Measurements from ENCODE around the gene FN1.

The FN1 gene

DNA sequence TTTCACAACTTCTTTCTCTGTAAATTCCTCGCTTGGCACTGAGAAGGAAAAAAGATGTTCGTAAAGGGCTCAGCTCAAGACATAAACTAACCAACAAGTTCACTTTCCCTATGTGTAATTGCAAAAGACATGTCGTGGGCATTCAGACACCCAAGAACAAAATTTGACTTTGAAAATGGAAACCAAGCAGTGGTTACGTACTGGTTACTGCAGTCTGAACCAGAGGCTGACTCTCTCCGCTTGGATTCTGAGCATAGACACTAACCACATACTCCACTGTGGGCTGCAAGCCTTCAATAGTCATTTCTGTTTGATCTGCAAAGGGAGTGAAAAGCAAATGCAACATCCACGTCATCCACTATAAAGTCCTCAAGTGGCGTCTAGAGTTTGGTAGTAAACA lies 53.9 kb downstream of the FN1 start:
- no peak for DNase-seq

DNA sequence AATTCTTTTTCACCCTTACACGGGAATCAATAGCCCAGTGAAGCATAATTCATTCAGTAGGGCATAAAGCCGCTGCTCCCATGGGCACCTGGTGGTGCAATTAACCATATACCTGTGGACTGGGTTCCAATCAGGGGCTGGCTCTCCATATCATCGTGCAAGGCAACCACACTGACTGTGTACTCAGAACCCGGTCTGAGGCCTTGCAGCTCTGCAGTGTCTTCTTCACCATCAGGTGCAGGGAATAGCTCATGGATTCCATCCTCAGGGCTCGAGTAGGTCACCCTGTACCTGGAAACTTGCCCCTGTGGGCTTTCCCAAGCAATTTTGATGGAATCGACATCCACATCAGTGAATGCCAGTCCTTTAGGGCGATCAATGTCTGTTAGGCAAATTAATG lies 55.2 kb downstream of the FN1 start:
- no peak for DNase-seq

DNA sequence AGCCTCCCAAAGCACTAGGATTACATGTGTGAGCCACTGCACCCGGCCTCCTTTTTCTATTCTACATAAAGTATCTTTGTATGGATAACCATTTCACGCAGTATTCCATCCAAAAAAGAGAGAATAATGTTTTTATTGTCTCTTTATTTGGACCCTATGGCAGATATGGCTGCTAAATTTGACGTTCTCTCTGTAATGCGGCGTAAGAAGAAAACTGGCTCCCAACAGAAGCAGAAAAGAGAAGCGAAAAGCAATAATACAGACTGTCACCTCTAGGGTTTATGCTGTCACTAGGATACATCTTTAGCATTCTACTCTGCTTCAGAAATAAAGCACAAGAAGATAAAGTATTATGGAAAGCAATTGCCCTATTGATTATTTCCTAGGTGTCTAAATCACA lies 55.9 kb downstream of the FN1 start:
- no peak for DNase-seq

GRCh38 chr2:215379039-215379438 lies 56.8 kb downstream of the FN1 start:
- no peak for DNase-seq

DNA sequence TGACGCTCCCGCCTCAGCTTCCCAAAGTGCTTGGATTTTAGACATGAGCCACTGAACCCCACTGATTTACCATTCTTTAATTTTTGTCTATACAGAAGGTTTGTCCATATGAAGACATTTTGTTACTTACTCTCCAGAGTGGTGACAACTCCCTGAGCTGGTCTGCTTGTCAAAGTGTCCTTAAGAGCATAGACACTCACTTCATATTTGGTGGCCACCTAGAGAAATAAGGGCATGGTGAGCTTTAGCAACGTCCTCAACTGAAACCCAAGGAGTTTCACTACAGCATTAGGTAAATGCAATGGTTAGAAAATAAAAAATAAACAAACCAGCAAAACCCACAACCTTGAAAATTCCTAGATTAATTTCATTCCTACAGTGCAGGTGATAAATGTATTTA lies 57.8 kb downstream of the FN1 start:
- no peak for DNase-seq

GRCh38 chr2:215377283-215377682 lies 58.6 kb downstream of the FN1 start:
- DNase-seq, result no peak

DNA sequence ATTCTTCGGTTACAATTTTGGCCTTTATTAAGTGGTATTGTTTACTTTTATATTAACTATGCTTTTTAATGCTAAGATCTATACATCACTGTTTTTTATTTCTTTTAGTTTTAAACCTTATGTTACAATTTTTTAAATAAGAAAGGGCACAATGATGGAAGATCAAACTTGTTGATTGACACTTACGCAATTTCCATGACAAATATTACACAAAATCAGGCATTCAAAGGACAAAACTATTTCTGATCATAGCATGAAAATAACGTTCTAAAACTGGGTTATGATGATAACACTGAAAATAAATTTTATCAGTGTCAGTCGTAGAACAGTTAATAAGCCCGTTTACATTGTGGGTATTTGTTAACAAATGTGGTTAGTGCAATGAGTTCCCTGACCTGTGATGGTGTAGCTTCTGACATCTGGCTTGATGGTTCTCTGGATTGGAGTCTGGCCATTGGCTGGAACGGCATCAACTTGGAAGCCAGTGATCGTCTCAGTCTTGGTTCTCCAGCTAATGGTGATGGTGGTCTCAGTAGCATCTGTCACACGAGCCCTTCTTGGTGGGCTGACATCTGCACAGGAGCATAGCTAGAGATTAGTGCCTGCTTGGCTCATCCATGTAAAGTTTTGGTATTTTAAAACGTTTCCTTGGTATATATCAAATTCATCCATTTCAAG lies 59.6 kb downstream of the FN1 start:
- DNase-seq, result no peak

DNA sequence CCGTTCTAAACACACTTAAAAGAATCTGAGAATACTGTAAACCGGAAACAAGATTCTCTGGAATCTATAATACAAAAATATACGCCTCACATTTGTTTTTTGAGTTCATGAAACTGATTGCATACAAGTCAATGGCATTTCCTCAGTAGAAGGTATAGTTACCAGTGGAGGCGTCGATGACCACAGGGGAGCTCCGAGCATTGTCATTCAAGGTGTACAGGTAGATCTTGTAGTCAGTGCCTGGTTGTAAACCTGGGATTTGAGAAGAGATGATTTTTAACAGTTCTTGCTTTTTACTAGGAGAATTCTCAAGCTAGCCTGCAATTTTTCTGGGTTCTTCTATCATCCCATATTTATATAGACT lies 60.4 kb downstream of the FN1 start:
- no peak for DNase-seq

DNA sequence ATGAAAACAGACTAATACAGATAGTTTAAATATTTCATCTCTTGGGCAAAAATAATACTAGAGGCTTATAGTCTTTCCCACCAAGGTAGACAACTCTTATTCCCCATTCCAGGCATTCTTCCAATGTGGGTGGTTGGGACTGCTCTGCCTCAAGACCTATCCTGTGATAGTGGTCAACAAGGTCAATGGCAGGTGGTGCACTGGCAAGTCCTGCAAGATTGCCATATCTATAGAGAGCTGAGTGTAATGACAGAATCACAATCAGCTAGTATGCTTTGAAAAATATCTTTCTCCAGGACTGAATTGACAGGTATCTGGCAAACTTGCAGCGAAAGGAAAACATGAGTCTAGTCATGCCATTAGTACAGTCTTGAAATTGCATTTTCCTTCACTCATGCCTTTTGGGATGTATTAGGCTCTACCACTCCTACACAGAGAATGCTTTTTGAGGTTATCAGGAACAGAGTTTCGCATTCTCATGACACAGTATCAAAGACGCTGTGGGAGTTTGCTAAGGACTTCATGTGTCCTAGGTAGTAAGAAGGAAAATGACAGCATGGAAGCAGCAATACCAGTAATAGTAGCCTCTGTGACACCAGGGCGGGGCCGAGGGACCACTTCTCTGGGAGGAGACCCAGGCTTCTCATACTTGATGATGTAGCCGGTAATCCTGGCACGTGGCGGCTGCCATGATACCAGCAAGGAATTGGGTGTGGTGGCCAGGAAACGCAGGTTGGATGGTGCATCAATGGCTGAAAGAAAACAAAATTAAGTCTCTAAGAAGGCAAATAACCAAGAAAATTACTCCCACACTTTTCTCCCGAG lies 61.0 kb downstream of the FN1 start:
- no peak for DNase-seq

- no peak for DNase-seq
Measured at GRCh38 chr2:215374002-215374401, 61.9 kb downstream of the FN1 start.

DNA sequence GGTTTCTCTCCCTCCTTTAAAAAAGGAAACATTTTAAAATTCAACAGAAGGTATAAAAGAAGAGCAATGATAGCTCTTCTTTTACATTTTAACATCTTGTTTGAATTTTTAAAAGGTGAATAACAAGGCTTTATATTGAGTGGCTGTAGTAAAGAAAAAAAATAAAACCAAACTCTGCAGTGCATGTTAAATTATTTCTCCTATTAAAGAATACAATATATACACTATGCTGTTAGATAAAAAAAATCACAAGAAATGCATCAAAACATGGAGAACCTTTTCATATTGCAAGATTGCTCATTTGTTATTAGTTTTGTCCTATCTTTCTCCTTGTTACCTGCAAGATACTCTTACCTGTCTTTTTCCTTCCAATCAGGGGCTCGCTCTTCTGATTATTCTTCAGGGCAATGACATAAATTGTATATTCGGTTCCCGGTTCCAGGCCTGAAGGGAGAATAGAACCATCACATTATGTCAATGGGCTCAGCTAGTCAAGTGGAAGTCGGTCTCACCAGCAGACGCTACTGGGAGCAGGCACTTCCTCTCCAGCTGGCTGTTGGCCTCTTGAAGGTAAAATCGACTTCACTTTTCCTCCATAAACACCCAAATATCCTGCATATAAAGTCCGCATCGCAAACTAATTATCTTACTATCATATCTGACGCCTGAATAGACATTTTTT lies 62.8 kb downstream of the FN1 start:
- no peak for DNase-seq

GRCh38 chr2:215371915-215372897 lies 63.7 kb downstream of the FN1 start:
- DNase-seq, result no peak

DNA sequence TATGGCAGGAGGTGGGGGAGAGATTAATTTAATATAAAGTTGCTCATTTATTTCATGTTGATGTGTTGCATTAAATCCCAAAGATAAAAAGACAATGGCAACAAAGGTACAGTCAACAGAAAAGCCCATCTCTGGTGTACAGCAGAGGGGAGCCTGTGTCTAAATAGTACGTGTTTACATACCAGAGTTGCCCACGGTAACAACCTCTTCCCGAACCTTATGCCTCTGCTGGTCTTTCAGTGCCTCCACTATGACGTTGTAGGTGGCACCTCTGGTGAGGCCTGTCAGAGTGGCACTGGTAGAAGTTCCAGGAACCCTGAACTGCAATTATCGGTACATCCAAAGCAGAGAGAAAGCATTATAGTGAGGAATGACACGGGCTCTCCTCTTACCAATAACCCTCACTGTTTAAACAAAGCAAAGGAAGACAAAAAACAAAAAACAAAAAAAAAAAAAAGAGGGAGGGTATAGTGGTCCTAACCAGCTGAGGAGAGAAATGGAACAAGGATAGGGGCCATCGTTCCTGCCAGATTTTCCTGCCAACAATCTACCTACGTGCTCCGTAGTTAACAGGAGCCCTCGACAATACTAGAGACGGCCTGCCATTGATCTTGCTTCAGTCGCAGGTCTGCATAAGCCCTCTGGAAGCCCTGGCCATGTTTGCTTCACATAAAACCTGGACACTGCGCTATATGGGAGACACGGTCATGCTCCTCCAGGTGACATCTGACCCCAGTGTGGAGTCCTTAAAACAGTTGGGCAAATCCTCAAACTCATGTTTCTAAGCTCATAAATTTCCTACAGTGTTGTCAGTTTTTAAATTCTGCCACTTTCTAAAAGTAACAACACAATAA lies 65.5 kb downstream of the FN1 start:
- no peak for DNase-seq

GRCh38 chr2:215369181-215369760 lies 66.6 kb downstream of the FN1 start:
- DNase-seq, result no peak

DNA sequence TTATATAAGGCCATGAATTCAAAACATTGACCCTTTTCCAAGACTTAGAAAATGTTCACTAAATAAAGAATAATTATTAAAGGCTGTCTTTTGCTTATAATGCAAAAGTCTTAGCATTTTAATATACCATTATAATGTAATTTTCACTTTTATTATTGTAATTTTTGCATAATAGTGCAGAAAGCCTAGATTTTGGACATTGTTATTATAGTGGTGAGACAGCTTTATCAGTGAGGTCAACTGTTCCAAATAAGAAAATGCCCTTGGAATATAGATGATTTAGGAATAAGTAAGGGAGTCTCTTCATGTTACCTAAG lies 67.4 kb downstream of the FN1 start:
- no peak for DNase-seq

DNA sequence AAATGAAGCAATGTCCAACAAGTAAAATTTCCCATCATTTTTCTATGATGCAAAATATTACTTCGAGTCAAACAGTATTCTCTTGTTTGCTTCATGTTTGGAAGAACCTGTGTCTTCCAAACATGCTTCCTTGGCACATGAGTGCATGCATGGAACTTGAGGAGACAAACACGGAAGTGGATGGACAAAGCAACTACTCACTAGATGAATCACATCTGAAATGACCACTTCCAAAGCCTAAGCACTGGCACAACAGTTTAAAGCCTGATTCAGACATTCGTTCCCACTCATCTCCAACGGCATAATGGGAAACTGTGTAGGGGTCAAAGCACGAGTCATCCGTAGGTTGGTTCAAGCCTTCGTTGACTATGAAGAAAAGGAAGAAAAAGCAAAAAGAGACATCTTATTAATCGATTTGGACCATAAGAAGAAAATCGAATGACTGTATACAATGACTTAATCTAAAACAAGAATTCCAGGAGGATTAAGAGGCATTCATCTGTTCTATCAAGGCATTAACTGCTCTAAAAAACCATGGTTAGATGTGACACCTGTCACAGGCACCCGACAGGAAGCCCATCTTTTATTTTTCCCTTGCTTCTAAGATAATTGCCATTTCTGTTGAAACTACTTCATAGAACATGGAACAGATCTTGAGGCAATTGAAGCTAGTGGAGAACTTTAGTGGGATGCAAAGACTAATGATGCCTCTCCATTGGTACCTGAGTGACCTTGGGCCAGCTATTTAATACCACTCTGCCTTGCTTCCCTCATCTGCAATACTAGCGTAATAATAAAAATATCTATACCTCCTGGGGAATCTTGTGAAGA lies 68.0 kb downstream of the FN1 start:
- DNase-seq, result no peak

GRCh38 chr2:215366440-215367032 lies 69.3 kb downstream of the FN1 start:
- DNase-seq, result no peak

DNA sequence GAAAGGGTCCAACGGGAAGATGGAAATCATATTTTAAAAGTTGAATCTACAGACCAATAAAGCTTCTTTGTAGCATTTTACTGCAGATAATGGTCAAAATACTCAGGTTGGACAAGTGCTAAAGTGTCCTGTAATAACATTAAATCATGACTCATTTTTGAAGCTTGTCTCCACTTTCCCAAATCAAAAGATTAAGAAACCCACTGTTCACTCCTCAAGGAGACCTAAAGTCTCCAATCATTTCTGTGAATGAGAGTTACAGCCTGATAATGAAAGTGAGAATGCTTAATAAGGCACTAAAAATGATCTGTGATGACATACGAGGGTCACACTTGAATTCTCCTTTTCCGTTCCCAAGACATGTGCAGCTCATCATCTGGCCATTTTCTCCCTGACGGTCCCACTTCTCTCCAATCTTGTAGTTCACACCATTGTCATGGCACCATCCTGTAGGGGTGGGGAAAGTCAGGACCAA lies 70.6 kb downstream of the FN1 start:
- no peak for DNase-seq

- no peak for DNase-seq
Measured at GRCh38 chr2:215364157-215365155, 71.4 kb downstream of the FN1 start.
